SHP77 (cell line): ENCODE data around the gene PARP16.
"Not testable (repeated sequence)": the region's sequence is repeated elsewhere in the genome, so short reads cannot be mapped to it uniquely, and the experiment has no call there.

Experiments used
- DNase-seq, 2 experiments: peaks; one replicate each; lab custom pipeline; 2025; lab: John Stamatoyannopoulos, UW

Gene PARP16

DNA sequence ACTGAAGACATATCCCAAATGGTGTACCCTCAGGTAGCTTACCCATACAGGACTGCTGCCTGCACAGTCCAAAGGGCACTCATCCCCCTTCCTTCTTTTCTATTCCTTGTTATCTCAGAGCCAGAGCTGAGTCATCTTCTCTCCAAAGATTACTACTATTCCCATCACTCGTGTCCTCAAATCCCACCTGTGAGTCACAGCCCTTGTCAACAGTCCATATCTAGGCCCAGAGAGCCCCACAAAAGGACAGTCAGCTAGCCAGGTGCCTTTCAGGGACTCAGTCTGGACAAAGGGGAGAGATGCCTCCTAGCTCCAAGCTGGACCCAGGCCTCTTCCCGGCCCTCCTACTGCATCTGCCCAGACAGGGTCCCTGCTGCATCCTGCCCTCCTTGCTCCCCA lies 11.0 kb downstream of the PARP16 start:
- DNase-seq = no peak

GRCh38 chr15:65275104-65275727 lies 11.5 kb downstream of the PARP16 start:
- no peak for DNase-seq

- DNase-seq = peak; percentile 49 to 50
Observed at GRCh38 chr15:65270811-65271545, 15.7 kb downstream of the PARP16 start.

GRCh38 chr15:65268411-65268810 lies 18.3 kb downstream of the PARP16 start:
- no peak for DNase-seq

- no peak for DNase-seq
Observed at GRCh38 chr15:65266469-65266868, 20.2 kb downstream of the PARP16 start.

DNA sequence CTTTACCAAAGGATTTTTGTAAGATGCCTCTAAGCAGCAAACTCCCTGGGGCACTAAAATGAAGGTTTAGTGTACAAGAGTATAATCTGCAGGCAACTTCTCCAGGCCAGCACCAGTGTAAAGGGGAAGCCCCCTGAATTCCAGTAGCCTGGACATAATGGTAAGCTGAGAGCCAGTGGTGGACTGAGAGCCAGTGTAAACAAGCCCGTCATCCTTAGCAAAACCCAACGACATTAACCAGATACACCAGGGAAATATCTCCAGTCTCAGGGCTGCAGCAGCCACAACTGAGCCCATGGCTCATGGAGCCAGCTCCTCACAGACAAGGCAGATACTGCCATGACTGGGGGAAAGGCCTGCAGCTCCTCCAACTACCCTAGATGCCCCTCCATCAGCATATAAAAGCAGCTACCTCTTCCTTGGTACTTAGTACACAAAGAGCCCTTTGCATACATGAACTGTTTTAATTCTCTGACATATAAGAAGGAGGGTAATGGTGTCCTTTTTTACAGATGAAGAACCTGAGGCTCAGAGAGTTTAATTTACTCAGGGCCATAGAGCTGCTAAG lies 21.7 kb downstream of the PARP16 start:
- no peak for DNase-seq

GRCh38 chr15:65263313-65263712 lies 23.4 kb downstream of the PARP16 start:
- DNase-seq = no peak

GRCh38 chr15:65260968-65261367 lies 25.7 kb downstream of the PARP16 start:
- no peak for DNase-seq

- DNase-seq = no peak
Observed at GRCh38 chr15:65259367-65259797, 27.3 kb downstream of the PARP16 start.

GRCh38 chr15:65258375-65259262 lies 28.1 kb downstream of the PARP16 start:
- DNase-seq = no peak

- DNase-seq = no peak
Observed at GRCh38 chr15:65255486-65256140, 31.1 kb downstream of the PARP16 start.

- DNase-seq = no peak
Observed at GRCh38 chr15:65254758-65255157, 31.9 kb downstream of the PARP16 start.

- DNase-seq = no peak
Observed at GRCh38 chr15:65254356-65254755, 32.3 kb downstream of the PARP16 start.

- no peak for DNase-seq
Observed at GRCh38 chr15:65249641-65250040, 37.0 kb downstream of the PARP16 start.

DNA sequence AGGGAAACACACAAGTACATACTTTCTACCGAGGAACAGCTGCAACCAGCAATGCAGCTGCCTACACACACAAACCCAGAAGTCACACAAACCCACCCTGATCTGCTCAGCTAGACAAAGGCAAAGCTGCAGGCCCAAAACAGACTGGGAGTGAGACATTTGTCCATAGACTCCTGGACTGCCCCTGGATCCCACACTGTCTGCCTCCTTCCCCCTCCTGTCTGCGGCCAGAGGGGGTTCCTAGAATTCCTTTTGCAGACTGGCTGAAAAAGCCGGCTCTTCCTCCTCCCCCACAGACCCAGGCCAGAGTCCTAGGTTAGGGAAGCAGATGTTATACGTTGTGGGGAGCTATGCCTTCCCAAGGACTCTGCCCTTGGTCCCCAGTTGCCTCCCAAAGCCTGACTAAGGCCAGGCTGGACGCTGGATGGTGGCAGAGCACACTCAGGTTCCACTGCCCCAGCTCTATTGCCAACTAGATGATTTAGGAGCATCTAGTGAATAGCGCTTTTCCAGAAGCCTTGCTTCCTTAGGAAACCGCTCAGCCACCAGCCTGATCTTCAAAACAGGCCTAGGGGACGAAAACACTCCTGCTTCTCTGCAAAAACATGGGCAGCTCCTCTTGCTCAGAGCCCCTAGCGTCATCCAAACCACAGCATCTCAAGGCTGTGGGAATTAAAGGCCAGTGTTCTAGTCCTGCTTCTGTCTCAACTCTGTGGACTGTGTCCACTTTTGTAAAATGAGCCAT lies 38.0 kb downstream of the PARP16 start:
- DNase-seq = no peak

DNA sequence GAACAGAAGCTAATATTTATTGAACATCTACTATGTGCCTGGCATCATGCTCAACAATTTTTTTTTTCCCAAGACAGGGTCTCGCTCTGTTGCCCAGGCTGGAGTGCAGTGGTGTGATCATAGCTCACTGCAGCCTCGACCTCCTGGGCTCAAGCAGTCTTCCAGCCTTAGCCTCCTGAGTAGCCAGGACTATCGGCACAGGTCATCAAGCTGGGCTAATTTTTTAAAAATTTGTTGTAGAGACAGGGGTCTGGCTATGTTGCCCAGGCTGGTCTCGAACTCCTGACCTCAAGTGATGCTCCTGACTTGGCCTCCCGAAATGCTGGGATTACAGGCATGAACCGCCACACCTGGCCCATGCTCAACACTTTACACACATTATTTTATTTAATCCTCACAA lies 39.7 kb downstream of the PARP16 start:
- no peak for DNase-seq

GRCh38 chr15:65246026-65246714 lies 40.5 kb downstream of the PARP16 start:
- DNase-seq = no peak

GRCh38 chr15:65245096-65245856 lies 41.4 kb downstream of the PARP16 start:
- DNase-seq = peak; percentile 13 to 31

GRCh38 chr15:65244638-65245037 lies 42.0 kb downstream of the PARP16 start:
- no peak for DNase-seq

DNA sequence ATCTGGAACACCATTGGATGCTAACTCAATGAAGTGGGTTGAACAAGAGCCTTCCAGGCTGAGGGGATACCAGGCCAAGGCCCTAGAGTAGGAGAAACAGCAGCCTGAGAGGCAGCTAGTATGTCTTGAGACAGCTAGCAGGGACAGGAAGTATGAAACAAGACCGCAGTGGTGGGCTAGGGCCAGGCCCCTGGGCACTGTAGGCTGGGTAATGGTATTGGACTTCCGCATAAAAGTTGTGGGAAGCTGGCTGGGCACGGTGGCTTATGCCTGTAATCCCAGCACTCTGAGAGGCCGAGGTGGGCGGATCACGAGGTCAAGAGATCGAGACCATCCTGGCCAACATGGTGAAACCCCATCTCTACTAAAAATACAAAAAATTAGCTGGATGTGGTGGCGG lies 50.2 kb downstream of the PARP16 start:
- DNase-seq = not testable (repeated sequence)
